Ovary (tissue), 3 donors: ENCODE results near the gene MST1.
"Not testable (repeated sequence)": the region's sequence is repeated elsewhere in the genome, so short reads cannot be mapped to it uniquely, and the experiment has no call there.

ENCODE experiments used
- CTCF ChIP-seq, 3 donors: fragments of 450-650 bp in 2 of 3; fragments of 200-600 bp in 1 of 3; IDR thresholded peaks; one replicate each; pipeline versions ENCODE4 v1.5.1 to v1.8.0; 2016 to 2022; ENCODE audit warnings: antibody characterized with exemption in 3 of 3, mild to moderate bottlenecking in 1 of 3
- EP300 ChIP-seq: sonication (generic); formaldehyde crosslinking; IDR thresholded peaks from one replicate; pipeline ENCODE4 v1.6.1; 2017; ENCODE audit warnings: antibody characterized with exemption
- POLR2A ChIP-seq: fragments of 450-650 bp; IDR thresholded peaks from one replicate; pipeline ENCODE4 v1.6.1; 2017; ENCODE audit warnings: antibody characterized with exemption, mild to moderate bottlenecking, moderate library complexity
- donor health status: DM: no; HTN: no; CAD: no.

- TF ChIP-seq CTCF (IDR thresholded peaks at IDR 0.05); POLR2A; EP300: not testable (repeated sequence)
These were observed 6.2 kb upstream of the MST1 start for GRCh38 chr3:49695350-49696015.
